GM18517 (cell line): Measurements from ENCODE around the gene PON3.
"Not testable (repeated sequence)": the region's sequence is repeated elsewhere in the genome, so short reads cannot be mapped to it uniquely, and the experiment has no call there.

Experiments
- ATAC-seq: cut with Tn5 transposase; IDR thresholded peaks from one replicate; pipeline ENCODE4 v1.9.1; 2021; ENCODE audit warnings: mild to moderate bottlenecking, moderate library complexity; ENCODE audit not compliant: unreplicated experiment

The PON3 gene

GRCh38 chr7:95412075-95412474 lies 15.9 kb upstream of the PON3 start:
- no peak for ATAC-seq

GRCh38 chr7:95411666-95412065 lies 15.5 kb upstream of the PON3 start:
- ATAC-seq, result no peak

GRCh38 chr7:95411036-95411435 lies 14.9 kb upstream of the PON3 start:
- ATAC-seq, result no peak

- no peak for ATAC-seq
Observed at GRCh38 chr7:95407751-95408150, 11.6 kb upstream of the PON3 start.

- ATAC-seq, result no peak
Observed at GRCh38 chr7:95405800-95406199, 9.6 kb upstream of the PON3 start.

- ATAC-seq, result no peak
Observed at GRCh38 chr7:95405208-95405607, 9.0 kb upstream of the PON3 start.

- no peak for ATAC-seq
Observed at GRCh38 chr7:95404316-95404865, 8.2 kb upstream of the PON3 start.

GRCh38 chr7:95398155-95398940 lies 2.2 kb upstream of the PON3 start:
- ATAC-seq, result no peak

- no peak for ATAC-seq
Observed at GRCh38 chr7:95397381-95397780, 1.2 kb upstream of the PON3 start.

GRCh38 chr7:95395755-95396135 lies 430 bp downstream of the PON3 start:
- no peak for ATAC-seq

GRCh38 chr7:95394370-95394769 lies 1.8 kb downstream of the PON3 start:
- no peak for ATAC-seq

GRCh38 chr7:95391761-95392160 lies 4.4 kb downstream of the PON3 start:
- ATAC-seq, result no peak

- no peak for ATAC-seq
Observed at GRCh38 chr7:95389516-95389915, 6.7 kb downstream of the PON3 start.

GRCh38 chr7:95379457-95379856 lies 16.7 kb downstream of the PON3 start:
- not testable (repeated sequence) for ATAC-seq

- ATAC-seq, result no peak
Observed at GRCh38 chr7:95376632-95377400, 19.4 kb downstream of the PON3 start.

- no peak for ATAC-seq
Observed at GRCh38 chr7:95375591-95376257, 20.5 kb downstream of the PON3 start.

- no peak for ATAC-seq
Observed at GRCh38 chr7:95373323-95373722, 22.9 kb downstream of the PON3 start.

- ATAC-seq, result no peak
Observed at GRCh38 chr7:95368235-95368634, 27.9 kb downstream of the PON3 start.

- no peak for ATAC-seq
Observed at GRCh38 chr7:95367606-95368005, 28.6 kb downstream of the PON3 start.

- no peak for ATAC-seq
Observed at GRCh38 chr7:95365151-95365550, 31.0 kb downstream of the PON3 start.

- ATAC-seq, result no peak
Observed at GRCh38 chr7:95357623-95358022, 38.6 kb downstream of the PON3 start.
